HepG2 (cell line): ENCODE data around the gene SAMD14. TPM values are rescaled to one million over a fixed set of nuclear protein-coding genes. Genes with fewer than 3 reads are reported as not detected.

ENCODE experiments used
- CBX2 ChIP-seq, 2 experiments: fragments of 200-600 bp in 1 of 2; sonication (generic); formaldehyde crosslinking in 1 of 2; IDR thresholded peaks; 2 replicates each; pipeline versions ENCODE4 v1.7.0 to v1.8.1; 2018 to 2022; ENCODE audit warnings: low read depth in 2 of 2, low read length in 1 of 2, mild to moderate bottlenecking in 1 of 2, missing genetic modification reagents in 1 of 2
- CCDC6 ChIP-seq: sonication (generic); formaldehyde crosslinking; IDR thresholded peaks from 2 replicates; pipeline ENCODE4 v1.8.1; 2022; ENCODE audit warnings: mild to moderate bottlenecking, missing genetic modification reagents, moderate library complexity
- FOXP1 ChIP-seq, 2 experiments: fragments of 450-650 bp in 1 of 2; IDR thresholded peaks; 2 replicates each; pipeline ENCODE4 v1.6.1; 2017 to 2018; ENCODE audit warnings: antibody characterized with exemption in 1 of 2
- GTF3A ChIP-seq: sonication (generic); formaldehyde crosslinking; conservative IDR thresholded peaks from 2 replicates; pipeline ENCODE4 v1.4.0; 2020; ENCODE audit warnings: mild to moderate bottlenecking, missing genetic modification reagents
- HNRNPLL ChIP-seq: fragments of 200-400 bp; formaldehyde crosslinking; IDR thresholded peaks from 2 replicates; pipeline ENCODE4 v1.6.1; 2017; ENCODE audit warnings: mild to moderate bottlenecking, low read depth, low read length; ENCODE audit not compliant: poor library complexity, severe bottlenecking
- HOXA7 ChIP-seq: sonication (generic); formaldehyde crosslinking; IDR thresholded peaks from 2 replicates; pipeline ENCODE4 v1.8.1; 2022; ENCODE audit warnings: mild to moderate bottlenecking, missing genetic modification reagents, moderate library complexity
- IKZF4 ChIP-seq: sonication (generic); formaldehyde crosslinking; IDR thresholded peaks from 2 replicates; pipeline ENCODE4 v1.5.1; 2020; ENCODE audit warnings: borderline replicate concordance, mild to moderate bottlenecking, low read depth, missing genetic modification reagents; ENCODE audit errors: not compliant biosample characterization
- KLF13 ChIP-seq: sonication (generic); formaldehyde crosslinking; IDR thresholded peaks from 2 replicates; pipeline ENCODE4 v1.4.0; 2020; ENCODE audit warnings: mild to moderate bottlenecking, missing genetic modification reagents
- MAFK ChIP-seq, 2 experiments: IDR thresholded peaks in 1 of 2; conservative IDR thresholded peaks in 1 of 2; 2 replicates each; pipeline ENCODE4 v1.6.1; 2011; ENCODE audit warnings: improper control_type of control experiment in 2 of 2, low read length in 2 of 2
- MTA1 ChIP-seq: sonication (generic); formaldehyde crosslinking; IDR thresholded peaks from 2 replicates; pipeline ENCODE4 v1.4.0; 2020; ENCODE audit warnings: missing genetic modification reagents, mild to moderate bottlenecking, borderline replicate concordance
- NR3C1 ChIP-seq: sonication (generic); formaldehyde crosslinking; IDR thresholded peaks from 2 replicates; pipeline ENCODE4 v1.4.0; 2020; ENCODE audit warnings: missing genetic modification reagents
- SRF ChIP-seq: IDR thresholded peaks from 2 replicates; pipeline ENCODE4 v1.6.1; 2011; ENCODE audit warnings: mild to moderate bottlenecking, low read depth, low read length, moderate library complexity
- STAT6 ChIP-seq: sonication (generic); formaldehyde crosslinking; IDR thresholded peaks from 2 replicates; pipeline ENCODE4 v1.4.0; 2020; ENCODE audit warnings: missing genetic modification reagents, mild to moderate bottlenecking, borderline replicate concordance
- TCF12 ChIP-seq, 2 experiments: fragments of 450-650 bp in 1 of 2; sonication (generic) in 1 of 2; formaldehyde crosslinking in 1 of 2; IDR thresholded peaks; 2 replicates each; pipeline versions ENCODE4 v1.6.1 to v1.8.0; 2017 to 2022; ENCODE audit warnings: antibody characterized with exemption in 1 of 2, mild to moderate bottlenecking in 1 of 2, missing genetic modification reagents in 1 of 2, moderate library complexity in 1 of 2
- TFDP1 ChIP-seq: IDR thresholded peaks from 2 replicates; pipeline ENCODE4 v1.6.1; 2016; ENCODE audit warnings: missing compliant biosample characterization, missing genetic modification reagents, borderline replicate concordance
- THRA ChIP-seq: sonication (generic); formaldehyde crosslinking; IDR thresholded peaks from 2 replicates; pipeline ENCODE4 v1.4.0; 2020; ENCODE audit warnings: missing genetic modification reagents, borderline replicate concordance
- ZNF282 ChIP-seq: fragments of 450-650 bp; IDR thresholded peaks from 2 replicates; pipeline ENCODE4 v1.6.1; 2018; ENCODE audit not compliant: partially characterized antibody
- ZNF430 ChIP-seq: sonication (generic); formaldehyde crosslinking; IDR thresholded peaks from 2 replicates; pipeline ENCODE4 v1.9.0; 2021; ENCODE audit warnings: mild to moderate bottlenecking, missing genetic modification reagents
- polyA plus RNA-seq, 8 experiments: library from polyadenylated mRNA; depleted of rRNA in 3 of 8; stranded (reverse) in 7 of 8; unstranded in 1 of 8; fragments of >200 nt; fragmentation: Illumina TruSeq in 4 of 8; extraction: Trizol in 4 of 8; gene quantifications; 2 replicates each; pipeline versions ENCODE4 v1.2.1 to v1.2.3, GENCODE V29; 2011 to 2016; ENCODE audit warnings: low read depth in 4 of 8, missing spikeins in 1 of 8, mixed read lengths in 1 of 8; ENCODE audit not compliant: insufficient read depth in 1 of 8
- total RNA-seq, 5 experiments: library from RNA; depleted of rRNA; stranded (reverse); fragments of >200 nt; fragmentation: Illumina TruSeq; extraction: Trizol; gene quantifications; 2 replicates each; pipeline ENCODE4 v1.2.3, GENCODE V29; 2016; ENCODE audit warnings: low read depth in 1 of 5

SAMD14 gene
- total and polyA plus RNA-seq, 2 of the 13 experiments (the other 11 are each of a cell fraction or from before 2014, with no cell fraction given) = 0.07 to 0.22 TPM

- TF ChIP-seq THRA (CRISPR knock-in tag) (peak; percentile 59), MTA1 (CRISPR knock-in tag) (peak; percentile 86; the same call in 1 of the 2 replicates), FOXP1 (IDR thresholded peaks at IDR 0.05) (no peak), FOXP1 (CRISPR knock-in tag; IDR thresholded peaks at IDR 0.05) (no peak), HNRNPLL (peak; percentile 83), TFDP1 (CRISPR knock-in tag) (peak; percentile 84; the same call in 1 of the 2 replicates), HOXA7 (CRISPR knock-in tag) (peak; percentile 63; the same call in 1 of the 2 replicates), KLF13 (no peak; the same call in 1 of the 2 replicates), SRF (no peak), ZNF282 (no peak), NR3C1 (CRISPR knock-in tag) (peak; percentile 87; the same call in 1 of the 2 replicates), MAFK (conservative IDR thresholded peaks at IDR 0.05 in 1 of 2, IDR thresholded peaks at IDR 0.05 in 1 of 2; ENCODE audit: low read length in 2 of 2) (no peak), IKZF4 (no peak), TCF12 (IDR thresholded peaks at IDR 0.05) (no peak), TCF12 (CRISPR knock-in tag; IDR thresholded peaks at IDR 0.05) (no peak), GTF3A (CRISPR knock-in tag) (no peak), STAT6 (CRISPR knock-in tag) (no peak; the same call in 1 of the 2 replicates), CCDC6 (CRISPR knock-in tag) (no peak; the same call in 1 of the 2 replicates), CBX2 (IDR thresholded peaks at IDR 0.05; ENCODE audit: low read depth, low read length) (no peak), CBX2 (CRISPR knock-in tag; IDR thresholded peaks at IDR 0.05; ENCODE audit: low read depth) (no peak), ZNF430 (no peak)
Measured at GRCh38 chr17:50094753-50095619, 35.0 kb downstream of the SAMD14 start, which contains the start of gene PDK2 (continued).
